Umbilical cord (tissue), 2 donors: ENCODE data around the gene SNTG2. TPM values are rescaled to one million over a fixed set of nuclear protein-coding genes. Genes with fewer than 3 reads are reported as not detected.
"Not testable (repeated sequence)": the region's sequence is repeated elsewhere in the genome, so short reads cannot be mapped to it uniquely, and the experiment has no call there.

Experiments
- DNase-seq: peaks from one replicate; pipeline ENCODE4 v3.0.0-alpha.2; 2015; ENCODE audit warnings: low spot score
- total RNA-seq: library from RNA; depleted of rRNA; stranded (reverse); fragments of >200 nt; gene quantifications from one replicate; pipeline ENCODE4 v1.2.3, GENCODE V29; 2014; ENCODE audit warnings: low replicate concordance; ENCODE audit not compliant: insufficient read depth

SNTG2 gene
- not detected for total RNA-seq

DNA sequence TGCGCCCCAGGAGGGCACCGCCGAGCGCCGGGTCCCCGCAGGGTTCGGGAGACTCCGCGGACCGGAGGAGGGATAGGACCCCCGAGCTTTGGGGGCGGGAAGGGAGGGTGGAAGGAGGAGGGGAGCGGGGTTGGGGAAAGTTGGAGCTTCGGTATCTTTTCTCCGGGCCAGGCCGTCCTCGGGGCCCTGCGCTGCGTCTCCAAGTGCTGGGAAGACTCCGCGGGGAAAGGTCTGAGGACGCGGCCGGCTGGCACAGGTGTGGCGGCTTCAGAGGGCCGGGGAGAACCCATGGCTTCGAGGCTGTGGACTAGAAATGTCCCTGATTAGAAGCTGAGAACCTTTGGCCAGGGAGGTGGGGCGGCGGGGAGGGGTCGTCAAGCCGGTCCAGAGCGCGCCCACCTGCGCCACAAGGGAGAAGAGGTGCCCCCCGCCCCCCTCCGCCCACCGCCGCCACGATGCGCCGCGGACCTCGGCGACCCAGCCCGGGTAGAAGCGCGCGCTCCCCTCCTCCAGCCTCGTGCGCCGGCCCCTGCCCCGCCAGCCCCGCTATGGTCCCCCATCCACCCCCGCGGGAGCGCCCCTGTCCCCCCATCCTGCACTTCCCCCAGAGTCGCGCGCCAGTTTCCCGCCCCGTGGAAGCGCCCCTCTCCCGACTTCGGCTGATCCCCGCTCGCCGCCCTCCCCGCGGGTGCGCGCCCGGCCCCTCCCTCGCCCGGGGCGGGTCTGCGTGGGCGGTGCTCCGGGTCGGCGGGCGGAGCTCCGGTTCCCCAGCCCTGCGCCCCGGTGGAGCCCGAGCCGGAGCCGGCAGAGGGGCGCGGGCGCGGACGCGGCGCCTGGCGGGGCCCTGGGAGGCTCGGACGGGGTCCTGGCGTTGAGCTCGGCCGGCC lies at the start of gene SNTG2:
Gene SNTG2 (plus strand): TSS at position 770 of the 887 bp plus-strand sequence. CDS start 148 bp downstream, outside the sequence.
- no peak for DNase-seq

DNA sequence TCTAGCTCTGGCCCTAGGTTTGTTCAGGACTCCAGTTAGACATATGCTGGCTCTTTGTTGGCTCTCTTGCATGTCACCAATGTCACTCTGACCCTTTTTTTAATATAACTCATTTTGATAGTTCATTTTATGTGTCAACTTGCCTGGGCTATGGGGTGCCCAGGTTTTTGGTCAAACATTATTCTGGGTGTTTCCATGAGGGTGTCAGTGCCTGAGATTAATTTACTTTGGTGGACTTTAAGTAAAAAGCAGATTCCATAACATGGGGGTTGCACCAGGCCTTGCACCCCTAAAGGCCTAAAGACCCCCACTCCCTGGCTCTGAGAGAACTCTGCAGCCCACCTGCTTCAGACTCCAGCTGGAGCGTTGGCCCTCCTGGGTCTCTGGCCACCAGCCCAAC lies 48.1 kb upstream of the SNTG2 start:
- DNase-seq: no peak

DNA sequence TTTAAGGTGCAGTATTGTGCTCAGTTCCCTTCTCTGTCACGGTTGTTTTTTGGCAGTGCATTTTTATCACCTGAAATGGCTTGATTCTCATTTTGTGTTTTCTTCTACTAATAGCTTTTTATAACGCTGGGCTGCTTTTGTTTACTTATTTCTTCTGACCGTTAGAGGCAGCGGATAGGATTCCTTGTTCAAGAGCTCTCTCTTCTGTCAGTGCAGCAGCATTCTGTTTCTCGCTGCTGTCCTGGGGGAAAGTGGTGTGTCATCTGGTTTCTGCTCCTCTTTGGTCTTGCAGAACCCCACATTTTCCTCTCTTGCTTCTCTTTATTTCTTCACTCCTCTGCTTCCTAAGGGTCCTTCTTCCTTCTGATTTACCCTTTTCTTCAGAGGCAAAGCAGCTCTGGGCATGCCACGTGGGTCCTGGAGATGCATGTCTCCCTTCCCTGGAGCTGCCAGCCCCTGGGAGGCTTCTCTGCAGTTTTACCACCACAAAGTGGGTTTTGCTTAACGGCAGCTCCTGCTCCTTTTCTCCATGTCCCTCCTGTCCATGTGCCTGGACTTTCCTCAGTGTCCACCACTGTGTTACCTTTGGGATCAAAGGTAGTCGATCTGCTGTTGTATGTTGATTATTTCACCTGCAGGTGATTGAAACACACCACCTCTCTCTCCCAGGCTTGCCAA lies 47.3 kb upstream of the SNTG2 start:
- DNase-seq: peak; percentile 9

DNA sequence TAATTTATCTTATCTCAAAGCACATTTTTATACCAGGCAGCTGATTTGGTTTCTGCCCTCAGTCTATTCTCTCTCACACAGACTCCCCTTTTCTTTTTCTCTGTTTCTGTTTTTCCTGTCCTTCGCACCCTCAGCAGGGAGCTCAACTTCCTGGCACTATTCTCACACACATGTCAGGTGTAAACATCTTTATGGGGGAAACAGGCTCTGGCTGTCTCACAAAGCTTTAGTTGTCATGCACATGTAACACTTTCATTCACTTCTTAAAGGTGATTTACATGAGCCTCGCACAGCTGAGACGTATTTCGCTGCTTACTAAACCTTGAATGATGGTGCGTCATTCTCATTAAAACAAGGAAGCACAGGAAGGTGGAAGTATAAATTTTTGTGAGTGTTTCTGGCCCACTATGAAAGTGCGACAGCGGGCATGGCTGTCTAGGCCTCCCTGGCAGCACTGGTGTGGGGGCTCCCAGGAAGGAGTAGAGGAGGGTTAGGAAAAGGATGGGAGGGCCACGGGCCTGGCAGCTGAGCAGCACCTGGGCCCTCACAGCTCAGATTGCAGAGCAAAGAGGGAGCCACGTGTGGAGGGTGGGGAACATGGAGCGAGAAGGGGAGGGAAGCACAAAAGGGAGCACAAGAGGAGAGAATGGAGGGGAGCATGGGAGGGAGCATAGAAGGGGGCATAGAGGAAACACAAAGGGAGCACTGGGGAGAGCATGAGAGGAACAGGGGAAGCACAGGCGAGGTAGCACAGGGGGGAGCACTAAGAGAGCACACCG lies 46.2 kb upstream of the SNTG2 start:
- no peak for DNase-seq

DNA sequence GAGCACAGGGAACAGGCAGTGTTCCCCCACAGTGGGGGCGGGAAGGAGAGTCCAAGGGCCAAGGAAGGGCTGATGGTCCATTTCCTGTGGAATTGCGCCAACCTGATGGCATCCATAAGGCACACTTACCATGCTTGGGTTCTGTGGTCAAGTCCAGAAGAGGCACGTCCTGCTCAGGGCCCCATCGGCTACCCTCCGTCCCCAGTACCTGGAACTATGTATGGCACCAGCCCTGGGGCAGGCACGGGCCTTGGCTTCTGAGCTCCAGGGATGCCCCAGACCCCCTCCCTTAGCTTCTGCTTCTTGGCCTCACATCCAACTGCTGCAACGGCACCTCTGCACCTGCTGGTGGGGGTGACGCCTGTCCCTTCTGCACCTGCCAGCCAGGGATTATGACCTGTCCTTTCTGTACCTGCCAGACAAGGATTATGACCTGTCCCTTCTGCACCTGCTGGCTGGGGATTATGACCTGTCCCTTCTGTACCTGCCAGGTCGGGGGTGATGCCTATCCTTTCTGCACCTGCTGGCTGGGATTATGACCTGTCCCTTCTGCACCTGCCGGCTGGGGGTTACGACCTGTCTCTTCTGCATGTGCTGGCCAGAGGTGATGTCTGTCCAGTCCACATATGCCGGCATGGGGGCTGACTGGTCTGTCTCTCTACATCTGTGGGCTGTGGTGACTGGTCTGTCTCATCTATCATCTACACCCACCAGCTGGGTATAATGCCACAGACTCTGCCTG lies 45.4 kb upstream of the SNTG2 start:
- DNase-seq: no peak

- DNase-seq: no peak
Observed at GRCh38 chr2:905833-906140, 44.9 kb upstream of the SNTG2 start.

DNA sequence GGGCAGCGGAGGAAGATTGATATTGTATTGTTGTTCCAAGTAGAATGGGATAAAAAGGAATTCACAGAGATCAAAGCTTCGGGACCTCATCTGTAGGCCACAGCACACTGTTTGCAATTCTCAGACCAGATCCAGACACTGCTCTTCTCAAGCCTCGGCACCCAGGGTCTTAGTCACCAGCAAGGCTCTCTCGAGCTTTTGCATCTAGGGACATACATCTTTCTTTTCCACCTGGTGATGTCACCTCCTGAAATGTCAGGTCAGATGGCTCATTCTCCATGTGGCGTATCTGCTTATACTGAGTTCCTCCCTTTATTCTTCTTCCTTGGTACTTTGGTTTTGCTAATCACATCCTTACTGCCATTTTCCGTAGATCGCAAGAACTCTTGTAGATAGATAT lies 42.9 kb upstream of the SNTG2 start:
- no peak for DNase-seq

- no peak for DNase-seq
Observed at GRCh38 chr2:908568-908967, 42.1 kb upstream of the SNTG2 start.

- DNase-seq: not testable (repeated sequence)
Observed at GRCh38 chr2:909764-910379, 40.8 kb upstream of the SNTG2 start.

DNA sequence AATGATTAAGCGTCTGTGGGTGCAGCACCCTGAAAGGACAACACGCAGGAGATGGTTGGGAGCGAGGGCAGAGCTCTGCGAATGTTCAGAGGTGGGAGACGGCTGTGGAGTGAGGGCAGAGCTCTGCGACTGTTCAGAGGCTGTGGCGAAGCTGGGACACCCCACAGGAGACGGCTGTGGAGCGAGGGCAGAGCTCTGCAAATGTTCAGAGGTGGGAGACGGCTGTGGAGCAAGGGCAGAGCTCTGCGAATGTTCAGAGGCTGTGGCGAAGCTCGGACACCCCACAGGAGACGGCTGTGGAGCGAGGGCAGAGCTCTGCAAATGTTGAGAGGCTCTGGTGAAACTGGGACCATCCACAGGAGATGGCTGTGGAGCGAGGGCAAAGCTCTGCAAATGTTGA lies 40.0 kb upstream of the SNTG2 start:
- no peak for DNase-seq

GRCh38 chr2:915979-916378 lies 34.7 kb upstream of the SNTG2 start:
- no peak for DNase-seq

DNA sequence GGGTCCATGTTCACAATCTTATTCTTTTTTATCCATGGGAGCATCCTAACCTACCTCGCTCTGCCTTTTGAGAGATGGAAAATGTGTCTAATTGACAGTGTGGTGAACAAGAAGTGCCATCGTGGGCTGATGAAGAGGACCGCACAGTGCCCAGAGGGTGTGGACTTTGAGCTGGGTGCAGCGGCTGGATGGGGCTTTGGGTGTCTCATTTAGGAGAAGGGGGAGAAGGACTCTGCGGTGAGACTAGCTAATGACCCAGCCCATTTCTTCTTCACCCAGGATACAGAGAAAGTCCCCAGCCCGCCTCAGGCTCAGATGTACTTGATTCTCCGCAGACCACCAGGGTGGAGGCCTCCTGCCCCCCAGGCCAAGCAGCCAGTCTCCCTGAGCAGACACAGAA lies 33.7 kb upstream of the SNTG2 start:
- no peak for DNase-seq

- DNase-seq: no peak
Observed at GRCh38 chr2:919672-920071, 31.0 kb upstream of the SNTG2 start.

GRCh38 chr2:920573-920972 lies 30.1 kb upstream of the SNTG2 start:
- no peak for DNase-seq

GRCh38 chr2:920999-921398 lies 29.6 kb upstream of the SNTG2 start:
- DNase-seq: no peak

DNA sequence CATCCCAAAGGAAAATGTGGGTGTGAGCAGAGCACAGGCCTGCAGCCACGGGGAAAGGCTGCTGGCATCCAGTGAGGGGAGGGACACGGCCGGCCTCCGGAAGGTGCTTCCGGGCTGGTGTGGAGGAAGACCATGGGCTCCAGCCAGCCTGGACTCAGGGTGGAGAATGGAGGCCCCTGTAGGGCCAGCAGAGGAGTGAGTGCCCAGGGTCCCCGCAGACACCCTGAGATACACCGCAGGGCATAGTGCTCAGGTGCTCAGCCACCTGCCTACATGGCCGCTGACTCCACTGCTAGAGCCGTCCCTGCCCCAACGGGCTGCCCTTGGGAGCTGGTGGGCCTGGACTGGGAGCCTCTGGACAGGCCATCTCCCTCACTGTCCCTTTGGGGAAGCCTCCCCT lies 28.5 kb upstream of the SNTG2 start:
- no peak for DNase-seq

GRCh38 chr2:923832-924601 lies 26.6 kb upstream of the SNTG2 start:
- no peak for DNase-seq

- no peak for DNase-seq
Observed at GRCh38 chr2:924701-925100, 25.9 kb upstream of the SNTG2 start.

DNA sequence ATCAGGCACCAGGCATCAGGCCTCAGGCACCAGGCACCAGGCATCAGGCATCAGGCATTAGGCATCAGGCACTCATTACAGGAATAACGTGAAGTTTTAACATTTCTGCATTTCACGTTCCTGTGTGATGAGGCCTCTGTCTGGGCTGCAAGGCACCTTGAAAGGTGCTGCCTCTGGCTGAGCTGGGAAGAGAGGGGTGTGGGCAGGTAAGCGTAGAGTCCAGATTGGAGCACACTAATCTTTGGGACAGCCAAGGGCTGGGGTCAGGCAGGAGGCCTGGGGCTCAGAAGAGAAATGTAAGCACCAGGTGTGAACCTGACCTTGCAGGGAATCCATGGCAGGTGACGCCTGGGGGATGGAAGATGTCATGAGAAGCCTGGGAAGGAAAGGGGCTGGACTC lies 25.3 kb upstream of the SNTG2 start:
- DNase-seq: no peak

DNA sequence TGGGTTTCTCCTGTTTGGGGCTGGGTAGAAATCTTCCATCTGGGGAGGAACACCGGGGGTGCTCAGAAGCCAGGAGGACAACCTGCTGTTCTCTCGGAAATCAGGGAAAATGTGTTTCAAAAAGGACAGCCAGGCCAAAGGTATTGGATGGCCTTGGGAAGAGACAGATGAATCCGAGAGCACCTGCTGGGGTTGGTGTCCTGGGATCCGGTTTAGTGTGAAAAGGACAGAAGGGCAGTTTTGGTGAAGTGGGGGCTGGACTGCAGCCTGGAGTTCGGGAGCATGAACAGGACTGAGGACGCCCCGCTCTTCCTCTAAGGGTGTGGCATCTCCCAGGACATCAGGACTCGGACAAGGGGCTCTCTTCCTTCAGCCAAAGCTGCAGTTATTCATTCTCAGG lies 24.9 kb upstream of the SNTG2 start:
- no peak for DNase-seq
